ENCODE measurements around the gene FOXC1.

The FOXC1 gene

GRCh38 chr6:1645466-1646185 is 35.9 kb downstream of the FOXC1 start:
- DNase-seq, result no peak

- no peak for DNase-seq
Observed at GRCh38 chr6:1651362-1651761, 41.6 kb downstream of the FOXC1 start.

GRCh38 chr6:1652842-1653241 is 43.1 kb downstream of the FOXC1 start:
- DNase-seq, result no peak

DNA sequence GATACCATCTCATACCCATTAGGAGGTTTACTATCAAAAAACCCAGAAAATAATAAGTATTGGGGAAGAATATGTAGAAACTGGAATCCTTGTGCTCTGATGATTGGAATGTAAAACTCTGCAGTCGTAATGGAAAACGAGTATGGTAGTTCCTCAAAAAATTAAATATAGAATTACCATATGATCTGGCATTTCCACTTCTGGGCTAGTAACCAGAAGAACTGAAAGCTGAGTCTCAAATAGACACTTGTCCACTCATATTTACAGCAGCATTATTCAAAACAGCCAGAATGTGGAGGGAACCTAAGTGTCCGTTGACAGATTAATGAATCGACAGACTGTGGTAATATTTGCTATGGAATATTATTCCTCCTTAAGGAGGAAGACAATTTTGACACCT is 44.3 kb downstream of the FOXC1 start:
- DNase-seq, result no peak

DNA sequence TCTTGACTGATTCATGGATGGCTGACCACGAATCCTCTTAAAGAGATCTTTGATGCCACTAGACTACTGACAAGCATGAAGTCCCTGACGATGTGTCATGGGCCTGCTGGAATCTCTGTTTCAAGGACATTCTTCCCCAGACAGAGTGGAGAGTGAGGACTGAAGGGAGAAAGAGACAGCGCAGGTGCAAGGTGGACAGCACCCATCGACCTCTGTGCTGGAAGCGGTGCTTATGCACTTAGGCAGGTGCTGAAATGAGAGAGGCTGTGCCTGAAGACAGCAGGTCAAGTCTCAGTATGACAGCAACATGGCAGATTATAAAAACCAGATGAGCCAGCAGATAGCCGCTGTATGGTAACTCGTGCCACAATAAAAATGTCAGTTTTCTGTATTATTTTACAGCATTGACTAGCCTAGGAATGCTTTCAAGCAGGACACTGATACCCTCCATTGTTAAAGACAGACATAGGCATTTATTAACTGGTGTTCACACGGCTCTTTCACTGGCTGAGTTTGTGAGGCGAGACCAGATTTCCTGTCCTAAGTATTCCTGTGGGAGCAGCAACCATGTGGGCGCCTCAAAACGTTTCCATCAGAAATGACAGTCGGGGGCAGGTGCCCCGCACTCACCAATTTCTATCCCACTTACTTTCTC is 47.5 kb downstream of the FOXC1 start:
- DNase-seq, result no peak

GRCh38 chr6:1657771-1658165 is 48.1 kb downstream of the FOXC1 start:
- DNase-seq, result no peak

DNA sequence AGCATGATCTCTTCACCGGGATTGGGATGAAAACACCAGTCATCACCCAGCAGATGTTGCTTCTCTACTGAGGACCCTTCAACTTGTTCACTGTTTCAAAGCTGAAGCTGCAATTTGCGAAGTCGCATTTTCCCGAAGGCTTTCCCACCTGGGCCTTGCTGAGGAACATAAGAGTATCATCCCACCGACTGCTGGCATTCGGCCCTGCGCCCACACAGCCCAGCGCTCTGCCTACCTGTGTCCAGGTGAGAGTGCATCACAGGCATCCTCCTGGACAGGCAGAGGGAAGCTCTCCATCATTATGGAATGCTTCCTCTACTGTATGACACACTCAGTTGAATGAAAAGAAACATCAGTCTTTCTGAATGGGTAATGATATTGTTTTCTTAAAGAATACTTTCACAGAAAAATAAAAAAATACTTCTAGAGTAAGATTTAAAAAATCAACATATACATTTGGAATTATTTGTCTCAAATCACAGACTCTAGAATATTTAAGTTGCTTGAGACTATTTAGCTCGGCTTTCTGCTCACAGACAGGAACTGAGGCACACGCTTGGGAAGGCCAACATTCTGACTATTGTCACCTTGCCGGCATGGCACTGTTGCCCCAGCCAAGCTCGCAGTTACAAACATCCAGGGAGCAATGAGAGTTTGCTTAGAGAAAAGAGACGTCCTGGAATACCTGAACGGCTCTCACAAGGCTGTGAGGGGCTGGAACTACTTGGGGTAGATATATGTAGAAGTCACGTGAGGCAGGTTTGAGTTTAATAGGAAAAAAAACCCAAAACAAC is 48.7 kb downstream of the FOXC1 start:
- DNase-seq, result no peak

GRCh38 chr6:1659816-1660215 is 50.1 kb downstream of the FOXC1 start:
- DNase-seq, result peak; percentile 49

- no peak for DNase-seq
Observed at GRCh38 chr6:1662534-1662933, 52.8 kb downstream of the FOXC1 start.
